ENCODE data around the gene A3GALT2.

The A3GALT2 gene

DNA sequence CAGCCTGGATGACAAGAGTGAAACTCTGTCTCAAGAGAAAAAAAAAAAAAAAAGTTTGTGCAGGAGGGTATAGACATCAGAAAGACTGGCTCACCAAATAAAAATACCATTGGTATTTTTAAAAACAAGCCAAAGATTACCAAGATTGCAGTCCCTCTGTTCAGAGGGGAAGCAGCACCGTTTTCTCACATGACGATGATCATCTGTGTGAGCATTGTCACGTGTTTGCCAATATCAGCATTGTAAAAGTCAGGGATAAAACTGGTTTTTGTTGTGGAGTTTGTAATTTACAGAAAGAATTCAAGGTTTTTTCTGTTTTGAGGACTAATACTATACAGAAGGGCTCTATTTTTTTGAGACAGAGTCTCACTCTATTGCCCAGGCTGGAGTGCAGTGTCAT is 38.1 kb downstream of the A3GALT2 start (continued):
- no peak for TF ChIP-seq ZNF449 (tag by site-specific recombination; IDR thresholded peaks at IDR 0.05)
- no peak for TF ChIP-seq ZBTB10 (tag by site-specific recombination; IDR thresholded peaks at IDR 0.05)

DNA sequence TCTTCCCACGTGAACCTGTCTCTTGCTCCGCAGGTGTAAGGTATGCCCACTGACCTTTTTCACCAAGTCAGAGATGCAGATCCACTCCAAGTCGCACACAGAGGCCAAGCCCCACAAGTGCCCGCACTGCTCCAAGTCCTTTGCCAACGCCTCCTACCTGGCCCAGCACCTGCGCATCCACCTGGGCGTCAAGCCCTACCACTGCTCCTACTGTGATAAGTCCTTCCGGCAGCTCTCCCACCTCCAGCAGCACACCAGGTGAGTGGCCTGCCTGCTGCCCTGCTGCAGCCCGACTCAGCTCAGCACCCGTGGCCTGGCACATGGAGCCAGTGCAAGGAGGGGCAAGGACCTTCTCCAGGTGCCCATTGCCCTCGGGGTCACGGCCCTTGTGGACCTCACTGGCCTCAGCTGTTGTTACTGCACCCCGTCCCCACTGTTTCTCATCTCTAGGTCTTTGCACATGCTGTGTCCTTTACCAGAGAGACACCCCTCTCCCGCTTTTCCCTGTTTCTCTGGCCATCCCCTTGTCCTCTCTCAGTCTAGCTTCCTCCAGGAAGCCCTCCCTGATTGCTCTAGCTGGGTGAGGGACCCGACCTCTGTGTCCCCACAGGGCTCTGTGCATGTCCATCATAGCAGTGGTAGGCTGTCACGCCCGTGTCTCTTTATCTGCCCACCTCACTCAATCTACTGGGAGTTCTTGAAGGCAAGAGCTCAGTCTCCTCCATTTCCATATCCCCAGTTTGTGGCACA is 39.2 kb downstream of the A3GALT2 start:
- Histone ChIP-seq H3K9me3 (ENCODE audit: control insufficient read depth, insufficient read depth, low read depth, low read length) (no peaks in the 10 kb centered on the region), H3K36me3 (ENCODE audit: control insufficient read depth in 2 of 2, insufficient read depth in 1 of 2, low read length in 2 of 2) (peaks cover 8 to 60% of the 10 kb centered on the region in 2 experiments; a peak in 2 of 3 replicates), H3K4me3 (ENCODE audit: low read depth, low read length) (no peak overlapping the region), H3K27ac (ENCODE audit: extremely low read depth, low read depth, low read length) (no peak overlapping the region), H3K4me1 (ENCODE audit: control insufficient read depth, insufficient read depth, low read length) (no peaks in the 10 kb centered on the region)
- TF ChIP-seq OVOL3 (tag by site-specific recombination; IDR thresholded peaks at IDR 0.05), result no peak
- TF ChIP-seq ZBTB10 (tag by site-specific recombination; IDR thresholded peaks at IDR 0.05), result no peak
- no peak for TF ChIP-seq ZNF707 (tag by site-specific recombination; IDR thresholded peaks at IDR 0.05)
- TF ChIP-seq ZNF777 (tag by site-specific recombination; IDR thresholded peaks at IDR 0.05; ENCODE audit: borderline replicate concordance), result no peak
- no peak for TF ChIP-seq ZNF132 (tag by site-specific recombination; IDR thresholded peaks at IDR 0.05; ENCODE audit: borderline replicate concordance)
- TF ChIP-seq KLF8 (tag by site-specific recombination; IDR thresholded peaks at IDR 0.05), result no peak
- no peak for TF ChIP-seq ZNF48 (tag by site-specific recombination; IDR thresholded peaks at IDR 0.05)
- no peak for TF ChIP-seq ZNF18 (tag by site-specific recombination; IDR thresholded peaks at IDR 0.05)
- no peak for TF ChIP-seq ZNF561 (tag by site-specific recombination; IDR thresholded peaks at IDR 0.05; ENCODE audit: borderline replicate concordance)
- no peak for TF ChIP-seq ZNF488 (tag by site-specific recombination; IDR thresholded peaks at IDR 0.05)
- no peak for TF ChIP-seq PBX3 (CRISPR knock-in tag; IDR thresholded peaks at IDR 0.05)
- TF ChIP-seq SP2 (tag by site-specific recombination; IDR thresholded peaks at IDR 0.05), result no peak
- no peak for TF ChIP-seq BCL6B (tag by site-specific recombination; IDR thresholded peaks at IDR 0.05)
- TF ChIP-seq, protein P1, sequence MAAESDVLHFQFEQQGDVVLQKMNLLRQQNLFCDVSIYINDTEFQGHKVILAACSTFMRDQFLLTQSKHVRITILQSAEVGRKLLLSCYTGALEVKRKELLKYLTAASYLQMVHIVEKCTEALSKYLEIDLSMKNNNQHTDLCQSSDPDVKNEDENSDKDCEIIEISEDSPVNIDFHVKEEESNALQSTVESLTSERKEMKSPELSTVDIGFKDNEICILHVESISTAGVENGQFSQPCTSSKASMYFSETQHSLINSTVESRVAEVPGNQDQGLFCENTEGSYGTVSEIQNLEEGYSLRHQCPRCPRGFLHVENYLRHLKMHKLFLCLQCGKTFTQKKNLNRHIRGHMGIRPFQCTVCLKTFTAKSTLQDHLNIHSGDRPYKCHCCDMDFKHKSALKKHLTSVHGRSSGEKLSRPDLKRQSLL (tag by site-specific recombination; IDR thresholded peaks at IDR 0.05), result no peak
- no peak for TF ChIP-seq ZNF155 (tag by site-specific recombination; IDR thresholded peaks at IDR 0.05)
- TF ChIP-seq ZNF660 (tag by site-specific recombination; IDR thresholded peaks at IDR 0.05), result no peak
- no peak for TF ChIP-seq ZSCAN23 (tag by site-specific recombination; IDR thresholded peaks at IDR 0.05)
- CTCF ChIA-PET, result interaction anchor here (3.6 kb wide), 1 partner anchor 14 kb away, joined by 16 read pairs; no protein-coding TSS in a partner anchor
- POLR2A ChIA-PET, result no interaction called here
